Progenitor cell of endocrine pancreas (in vitro differentiated cells): ENCODE results near the gene BRIP1. TPM values are rescaled to one million over a fixed set of nuclear protein-coding genes. Genes with fewer than 3 reads are reported as not detected.

ENCODE experiments used
- DNase-seq: peaks from one replicate; pipeline ENCODE4 v3.0.0; 2021; ENCODE audit warnings: low spot score; ENCODE audit not compliant: unreplicated experiment
- H3K27ac Mint-ChIP-seq: 2 replicates; pipeline ENCODE4 v1.8.0; 2021; ENCODE audit warnings: mild to moderate bottlenecking, moderate library complexity, mixed read lengths
- H3K27me3 Mint-ChIP-seq: 2 replicates; pipeline ENCODE4 v1.8.0; 2021; ENCODE audit warnings: mixed read lengths
- H3K36me3 Mint-ChIP-seq: 2 replicates; pipeline ENCODE4 v1.8.0; 2022; ENCODE audit warnings: mixed read lengths; ENCODE audit not compliant: insufficient read depth
- H3K4me1 Mint-ChIP-seq: 2 replicates; pipeline ENCODE4 v1.8.0; 2021; ENCODE audit warnings: low read depth, mixed read lengths
- H3K4me3 Mint-ChIP-seq: 2 replicates; pipeline ENCODE4 v1.8.0; 2021; ENCODE audit warnings: low read depth, mild to moderate bottlenecking, moderate library complexity, mixed read lengths
- H3K9me3 Mint-ChIP-seq: 2 replicates; pipeline ENCODE4 v1.8.0; 2021; ENCODE audit warnings: low read depth, mixed read lengths
- total RNA-seq: library from RNA; stranded (reverse); gene quantifications from 2 replicates; pipeline ENCODE4 v1.2.1, GENCODE V29; 2021
- TF ChIP-seq, protein P1 (sequence below): fragments of 200-600 bp; sonication (generic); IDR thresholded peaks from one replicate; pipeline ENCODE4 v1.5.0; 2021; ENCODE audit warnings: antibody characterized with exemption, mild to moderate bottlenecking; ENCODE audit not compliant: unreplicated experiment

Gene BRIP1
- total RNA-seq, 1 donor from 2014 or later = 13.5 TPM

DNA sequence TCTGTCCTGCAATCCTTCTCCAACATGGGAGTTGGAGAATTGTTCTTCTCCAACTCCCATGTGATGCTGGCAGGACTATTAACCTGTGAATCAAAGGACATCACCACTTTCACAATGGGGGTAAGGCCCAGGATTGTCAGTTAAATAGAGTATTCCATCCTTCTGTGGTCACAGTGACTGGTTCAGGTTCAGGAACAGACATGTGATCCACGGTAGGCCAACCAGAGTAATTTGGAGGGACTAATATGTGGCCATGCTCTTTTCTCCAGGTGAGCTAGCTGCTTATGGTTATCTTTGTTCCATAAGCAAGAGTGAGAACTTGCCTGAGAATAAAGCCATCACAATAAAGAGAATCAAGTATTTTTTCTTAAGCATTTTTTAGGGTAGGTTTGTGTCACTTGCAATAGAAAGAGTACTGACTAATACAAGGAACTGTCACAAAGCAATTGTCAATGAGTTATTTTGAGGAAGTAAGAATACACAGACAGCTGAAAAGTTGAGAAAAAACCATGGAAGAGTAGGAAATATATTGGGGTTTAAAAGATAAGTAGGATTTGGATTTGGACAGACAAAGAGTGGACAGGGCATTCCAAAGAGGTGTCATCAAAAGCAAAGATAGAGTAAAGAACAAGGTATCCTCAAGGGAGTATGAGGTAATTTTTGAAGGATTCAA is 63.4 kb downstream of the BRIP1 start:
- TF ChIP-seq, protein P1, sequence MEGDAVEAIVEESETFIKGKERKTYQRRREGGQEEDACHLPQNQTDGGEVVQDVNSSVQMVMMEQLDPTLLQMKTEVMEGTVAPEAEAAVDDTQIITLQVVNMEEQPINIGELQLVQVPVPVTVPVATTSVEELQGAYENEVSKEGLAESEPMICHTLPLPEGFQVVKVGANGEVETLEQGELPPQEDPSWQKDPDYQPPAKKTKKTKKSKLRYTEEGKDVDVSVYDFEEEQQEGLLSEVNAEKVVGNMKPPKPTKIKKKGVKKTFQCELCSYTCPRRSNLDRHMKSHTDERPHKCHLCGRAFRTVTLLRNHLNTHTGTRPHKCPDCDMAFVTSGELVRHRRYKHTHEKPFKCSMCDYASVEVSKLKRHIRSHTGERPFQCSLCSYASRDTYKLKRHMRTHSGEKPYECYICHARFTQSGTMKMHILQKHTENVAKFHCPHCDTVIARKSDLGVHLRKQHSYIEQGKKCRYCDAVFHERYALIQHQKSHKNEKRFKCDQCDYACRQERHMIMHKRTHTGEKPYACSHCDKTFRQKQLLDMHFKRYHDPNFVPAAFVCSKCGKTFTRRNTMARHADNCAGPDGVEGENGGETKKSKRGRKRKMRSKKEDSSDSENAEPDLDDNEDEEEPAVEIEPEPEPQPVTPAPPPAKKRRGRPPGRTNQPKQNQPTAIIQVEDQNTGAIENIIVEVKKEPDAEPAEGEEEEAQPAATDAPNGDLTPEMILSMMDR = no peak
- H3K4me3 Mint-ChIP-seq = no peak overlapping the region
- H3K27me3 Mint-ChIP-seq = no peaks in the 10 kb centered on the region
- DNase-seq = no peak
- no peaks in the 10 kb centered on the region for H3K4me1 Mint-ChIP-seq
- no peak overlapping the region for H3K27ac Mint-ChIP-seq
- H3K36me3 Mint-ChIP-seq = peaks cover 7% of the 10 kb centered on the region
- no peaks in the 10 kb centered on the region for H3K9me3 Mint-ChIP-seq

DNA sequence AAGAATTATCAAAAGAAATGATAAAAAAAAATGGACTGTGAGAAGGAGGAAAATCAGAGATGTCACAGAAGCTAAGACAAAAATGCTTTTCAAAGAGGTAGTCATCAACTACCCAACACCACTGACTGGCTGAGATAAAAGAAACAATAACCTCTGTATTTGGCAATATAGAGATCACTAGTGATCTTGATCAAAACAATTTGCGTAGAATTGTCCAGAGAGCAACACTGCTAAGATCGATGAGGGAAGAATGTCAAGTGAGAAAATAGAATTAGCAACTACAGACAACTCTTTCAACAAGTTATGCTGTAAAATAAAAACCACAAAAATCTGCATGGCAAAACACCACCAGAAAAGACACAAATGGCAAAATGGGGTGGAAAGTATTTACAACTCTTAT is 66.0 kb downstream of the BRIP1 start:
- Mint-ChIP-seq H3K27ac (no peak overlapping the region), H3K4me1 (no peaks in the 10 kb centered on the region), H3K9me3 (no peaks in the 10 kb centered on the region), H3K36me3 (peaks cover 10% of the 10 kb centered on the region), H3K27me3 (no peaks in the 10 kb centered on the region), H3K4me3 (no peak overlapping the region)
- DNase-seq = no peak
- TF ChIP-seq, protein P1 = no peak

DNA sequence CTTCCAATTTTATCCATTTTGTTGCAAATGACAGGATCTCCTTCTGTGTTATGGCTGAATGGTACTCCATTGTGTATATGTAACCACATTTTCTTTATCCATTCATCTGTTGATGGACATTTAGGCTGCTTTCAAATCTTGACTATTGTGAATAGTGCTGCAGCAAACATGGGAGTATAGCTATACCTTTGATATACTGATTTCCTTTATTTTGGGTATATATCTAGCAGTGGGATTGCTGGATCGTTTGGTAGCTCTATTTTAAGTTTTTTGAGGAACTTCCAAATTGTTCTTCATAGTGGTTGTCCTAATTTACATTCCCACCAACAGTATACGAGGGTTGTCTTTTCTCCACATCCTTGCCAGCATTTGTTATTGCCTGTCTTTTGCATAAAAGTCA is 67.8 kb downstream of the BRIP1 start:
- Mint-ChIP-seq H3K9me3 (no peaks in the 10 kb centered on the region), H3K27me3 (no peaks in the 10 kb centered on the region), H3K27ac (no peak overlapping the region), H3K36me3 (peaks cover 13% of the 10 kb centered on the region), H3K4me1 (no peaks in the 10 kb centered on the region), H3K4me3 (no peak overlapping the region)
- TF ChIP-seq, protein P1 = no peak
- DNase-seq = no peak

DNA sequence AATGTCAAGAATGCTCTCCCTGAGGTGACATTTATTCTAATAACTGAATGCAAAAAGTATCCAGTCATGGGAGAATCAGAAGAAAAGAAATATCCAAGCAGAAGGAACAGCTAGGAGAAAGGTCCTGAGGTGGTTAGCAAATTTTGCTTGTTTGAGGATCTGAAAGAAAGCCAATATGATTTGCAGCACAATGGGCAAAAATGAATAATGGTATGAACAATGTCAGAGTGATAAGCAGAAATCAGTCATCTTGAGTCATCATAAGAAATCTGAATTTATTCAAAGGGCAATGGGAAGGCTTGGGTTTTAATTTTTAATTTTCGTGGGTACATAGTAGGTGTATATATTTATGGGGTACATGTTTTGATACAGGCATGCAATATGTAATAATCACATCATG is 68.5 kb downstream of the BRIP1 start:
- H3K4me1 Mint-ChIP-seq = no peaks in the 10 kb centered on the region
- TF ChIP-seq, protein P1 = no peak
- H3K36me3 Mint-ChIP-seq = peaks cover 14% of the 10 kb centered on the region
- DNase-seq = no peak
- H3K27ac Mint-ChIP-seq = no peak overlapping the region
- no peaks in the 10 kb centered on the region for H3K9me3 Mint-ChIP-seq
- H3K27me3 Mint-ChIP-seq = no peaks in the 10 kb centered on the region
- H3K4me3 Mint-ChIP-seq = no peak overlapping the region

DNA sequence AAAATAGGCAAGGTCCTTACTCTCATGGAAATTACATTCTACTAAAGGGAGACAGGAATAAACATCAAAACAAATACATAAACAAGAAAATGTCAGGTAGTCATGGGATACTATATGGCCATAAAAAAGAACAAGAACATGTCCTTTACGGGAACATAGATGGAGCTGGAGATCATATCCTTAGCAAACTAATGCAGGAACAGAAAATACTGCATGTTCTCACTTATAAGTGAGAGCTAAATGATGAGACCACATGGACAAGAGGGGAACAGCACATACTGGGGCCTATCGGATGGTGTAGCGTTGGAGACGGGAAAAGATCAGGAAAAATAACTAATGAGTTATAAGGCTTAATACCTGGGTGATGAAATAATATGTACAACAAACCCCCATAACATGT is 69.1 kb downstream of the BRIP1 start:
- Mint-ChIP-seq H3K4me1 (no peaks in the 10 kb centered on the region), H3K9me3 (no peaks in the 10 kb centered on the region), H3K36me3 (peaks cover 15% of the 10 kb centered on the region), H3K27me3 (no peaks in the 10 kb centered on the region), H3K4me3 (no peak overlapping the region), H3K27ac (no peak overlapping the region)
- DNase-seq = no peak
- TF ChIP-seq, protein P1 = no peak
